HK-2 (cell line): Measurements from ENCODE around the gene KRAS.
"Not testable (repeated sequence)": the region's sequence is repeated elsewhere in the genome, so short reads cannot be mapped to it uniquely, and the experiment has no call there.

Experiments used
- DNase-seq: peaks from one replicate; pipeline ENCODE4 v3.0.0-alpha.2; 2018; ENCODE audit not compliant: unreplicated experiment

KRAS gene

DNA sequence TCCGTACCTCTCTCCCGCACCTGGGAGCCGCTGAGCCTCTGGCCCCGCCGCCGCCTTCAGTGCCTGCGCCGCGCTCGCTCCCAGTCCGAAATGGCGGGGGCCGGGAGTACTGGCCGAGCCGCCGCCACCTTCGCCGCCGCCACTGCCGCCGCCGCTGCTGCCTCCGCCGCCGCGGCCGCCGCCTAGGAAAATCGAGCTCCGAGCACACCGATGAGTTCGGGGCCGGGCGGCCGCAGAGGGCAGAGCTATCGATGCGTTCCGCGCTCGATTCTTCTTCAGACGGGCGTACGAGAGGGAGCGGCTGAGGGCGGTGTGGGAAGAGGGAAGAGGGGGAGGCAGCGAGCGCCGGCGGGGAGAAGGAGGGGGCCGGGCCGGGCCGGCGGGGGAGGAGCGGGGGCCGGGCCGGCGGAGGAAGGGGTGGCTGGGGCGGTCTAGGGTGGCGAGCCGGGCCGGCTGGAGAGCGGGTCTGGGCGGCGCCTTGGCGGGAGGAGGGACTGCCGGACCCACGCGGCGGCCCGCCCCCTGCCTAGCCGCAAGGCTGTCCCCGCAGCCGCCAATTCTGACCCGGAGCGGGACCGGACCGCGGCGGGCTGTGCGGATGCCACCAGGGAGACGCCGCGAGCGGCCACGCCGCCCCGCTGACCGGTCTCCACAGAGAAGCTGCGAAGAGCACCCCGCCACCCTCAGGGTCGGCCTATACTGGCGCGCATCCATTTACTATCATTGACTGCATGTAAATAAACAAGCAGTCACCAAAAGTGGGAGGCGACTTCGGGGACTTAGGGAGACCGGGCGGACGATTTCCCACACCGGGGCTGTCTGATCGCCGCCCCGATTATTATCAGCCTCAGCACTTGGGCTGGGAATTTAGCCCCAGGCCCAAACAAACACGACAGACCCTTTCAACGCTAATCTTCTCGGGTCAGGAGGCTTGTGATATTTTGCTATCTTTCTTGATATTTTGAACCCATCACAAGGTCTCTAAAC is at the start of gene KRAS:
KRAS (minus strand) TSS at position 186 of the 987 bp plus-strand sequence.
- DNase-seq: peak; percentile 95

DNA sequence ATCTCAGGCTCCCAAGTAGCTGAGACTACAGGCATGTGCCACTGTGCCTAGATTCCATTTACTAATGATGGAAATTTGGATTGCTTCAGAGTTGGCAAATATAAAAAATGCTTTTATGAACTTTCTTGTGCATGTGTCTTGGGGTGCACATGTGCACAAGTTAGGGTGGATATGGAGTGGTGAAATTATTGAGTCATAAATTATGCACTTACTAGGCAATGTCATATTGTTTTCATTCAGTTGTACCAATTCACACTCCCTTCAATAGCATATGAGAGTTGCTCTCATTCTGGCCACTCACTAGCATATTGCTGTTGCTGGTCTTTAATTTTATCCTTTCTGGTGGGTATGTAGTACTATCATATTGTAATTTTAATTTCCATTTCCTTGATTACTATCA is 45.7 kb upstream of the KRAS start:
- DNase-seq: no peak

DNA sequence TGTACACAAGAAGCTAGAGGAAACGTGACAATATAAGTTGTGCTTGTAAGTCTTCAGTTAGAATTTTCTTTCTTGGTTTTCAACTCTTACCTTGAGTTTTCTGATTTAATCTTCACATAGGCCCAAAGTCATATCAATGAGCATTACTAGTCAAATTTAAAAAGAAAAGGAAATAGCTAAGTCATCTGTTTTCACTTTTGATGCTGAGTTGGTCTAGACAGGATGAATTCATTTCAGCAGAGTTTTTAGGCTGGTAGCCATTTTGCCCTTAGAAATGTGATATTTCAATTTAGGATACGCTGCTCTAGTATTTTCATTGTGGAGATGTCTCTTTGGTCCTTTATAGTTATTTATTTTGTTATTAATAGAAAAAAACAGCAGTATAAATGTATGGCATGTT is 44.6 kb upstream of the KRAS start:
- no peak for DNase-seq

DNA sequence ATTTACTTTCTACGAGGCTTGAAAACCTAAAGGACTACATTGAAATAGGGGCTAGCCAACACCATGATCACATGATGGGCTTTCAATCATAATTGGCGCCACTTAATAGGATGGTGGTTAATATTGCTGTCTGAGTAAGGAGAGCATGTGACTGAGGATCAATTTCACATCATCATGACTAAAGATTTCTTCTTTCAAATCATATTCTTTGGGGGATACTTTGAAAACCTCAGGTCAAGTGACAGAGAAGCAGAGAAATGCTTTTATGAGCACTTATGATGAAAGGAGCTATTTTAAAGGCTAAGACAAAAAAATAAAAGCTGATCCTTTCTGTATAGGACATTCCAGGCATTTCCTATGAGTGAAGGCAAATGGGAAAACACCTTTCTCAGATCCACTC is 42.9 kb upstream of the KRAS start:
- DNase-seq: no peak

DNA sequence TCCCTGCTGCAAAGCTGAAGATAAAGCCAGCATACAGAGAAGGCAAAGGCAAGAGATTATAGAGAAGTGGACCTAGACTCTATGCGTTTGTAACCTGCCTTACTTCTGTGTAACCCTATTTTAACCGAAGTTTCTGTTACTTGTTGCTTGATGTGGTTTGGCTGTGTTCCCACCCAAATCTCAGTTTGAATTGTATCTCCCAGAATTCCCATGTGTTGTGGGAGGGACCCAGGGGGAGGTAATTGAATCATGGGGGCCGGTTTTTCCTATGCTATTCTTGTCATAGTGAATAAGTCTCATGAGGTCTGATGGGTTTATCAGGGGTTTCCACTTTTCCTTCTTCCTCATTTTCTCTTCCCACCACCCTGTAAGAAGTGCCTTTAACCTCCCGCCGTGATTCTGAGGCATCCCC is 42.1 kb upstream of the KRAS start:
- not testable (repeated sequence) for DNase-seq

DNA sequence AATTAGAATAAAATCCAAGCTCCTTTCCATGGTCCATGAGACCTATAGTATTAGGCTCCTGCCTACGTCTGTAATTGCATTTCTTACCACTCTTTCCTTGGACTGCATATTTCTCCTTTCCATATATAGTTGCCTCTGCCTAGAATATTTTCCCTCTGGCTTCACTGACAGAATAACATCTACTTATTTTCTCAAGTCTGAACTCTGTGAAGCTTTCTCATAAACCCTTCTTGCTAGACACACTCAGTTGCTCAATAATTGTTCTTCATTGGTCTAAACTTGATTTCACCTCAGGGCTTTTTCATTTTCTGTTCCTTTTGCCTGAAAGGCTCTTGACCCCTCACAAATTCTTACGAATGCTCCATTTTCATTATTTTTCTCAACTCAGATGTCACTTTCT is 36.9 kb upstream of the KRAS start:
- no peak for DNase-seq

DNA sequence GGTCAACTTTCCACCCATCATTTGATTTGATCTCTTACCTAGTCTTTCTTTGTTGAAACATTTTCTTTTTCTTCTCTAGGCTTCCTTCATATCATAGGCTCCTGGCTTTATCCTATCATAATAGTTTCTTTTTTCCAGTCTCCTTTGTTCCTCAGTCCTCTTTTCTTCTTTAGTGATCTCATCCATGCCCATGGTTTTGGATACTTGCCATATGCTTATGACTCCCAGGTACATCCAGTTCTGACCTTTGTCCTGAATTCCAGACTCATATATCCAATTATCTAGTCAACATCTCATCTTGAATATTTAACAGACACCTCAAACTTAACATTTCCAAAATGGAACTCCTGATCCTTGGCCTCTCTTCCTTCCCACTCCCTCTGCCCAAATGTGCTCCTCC is 36.1 kb upstream of the KRAS start:
- no peak for DNase-seq

DNA sequence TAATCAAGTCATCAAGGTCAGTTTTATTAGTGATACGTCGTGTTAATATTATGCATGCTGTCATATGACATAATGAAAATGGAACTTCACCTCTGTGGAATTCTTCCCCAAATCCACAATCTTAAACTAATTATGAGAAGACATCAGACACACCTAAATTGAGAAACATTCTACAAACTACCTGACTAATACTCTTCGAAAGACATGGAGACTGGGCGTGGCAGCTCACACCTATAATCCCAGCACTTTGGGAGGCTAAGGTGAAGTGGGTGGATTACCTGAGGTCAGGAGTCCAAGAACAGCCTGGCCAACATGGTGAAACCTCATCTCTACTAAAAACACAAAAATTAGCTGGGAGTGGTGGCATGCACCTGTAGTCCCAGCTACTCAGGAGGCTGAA is 33.3 kb upstream of the KRAS start:
- DNase-seq: no peak

DNA sequence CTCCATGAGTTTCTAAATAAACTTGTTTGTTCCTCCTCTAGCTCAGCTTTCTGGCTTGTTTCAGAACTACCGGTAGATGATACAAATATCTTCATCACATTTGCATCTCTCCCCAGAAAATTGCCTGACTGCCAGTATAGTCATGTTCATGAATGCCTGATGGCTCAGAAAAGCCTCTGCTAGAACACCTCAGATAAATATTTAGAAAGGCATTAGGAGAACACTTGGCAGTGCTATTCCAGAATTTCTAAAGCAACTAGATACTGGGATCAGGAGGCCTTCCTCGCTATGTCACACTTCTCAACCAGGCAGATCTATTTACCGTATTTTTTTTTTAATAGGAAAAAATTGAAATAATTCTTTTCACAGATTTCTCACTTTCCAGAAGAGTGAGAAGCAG is 32.3 kb upstream of the KRAS start:
- no peak for DNase-seq

DNA sequence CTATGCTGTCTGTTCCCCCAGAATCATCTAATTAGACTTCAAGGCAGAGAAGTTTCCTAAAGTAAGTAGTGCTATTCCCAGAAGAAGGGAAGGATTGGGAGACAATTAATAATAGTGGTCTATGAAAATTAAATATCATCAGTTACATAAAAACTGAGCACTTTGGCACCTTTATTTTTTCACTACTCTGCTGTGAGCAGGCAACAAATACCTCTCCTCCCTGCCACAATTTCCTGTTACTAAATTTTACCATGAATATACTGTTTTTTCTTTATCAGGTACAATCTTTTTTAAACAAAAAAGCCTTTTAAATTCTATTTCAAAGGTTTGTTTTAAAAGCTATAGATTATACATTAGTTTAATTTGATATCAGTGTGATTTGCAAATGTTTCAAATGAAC is 29.4 kb upstream of the KRAS start:
- no peak for DNase-seq

DNA sequence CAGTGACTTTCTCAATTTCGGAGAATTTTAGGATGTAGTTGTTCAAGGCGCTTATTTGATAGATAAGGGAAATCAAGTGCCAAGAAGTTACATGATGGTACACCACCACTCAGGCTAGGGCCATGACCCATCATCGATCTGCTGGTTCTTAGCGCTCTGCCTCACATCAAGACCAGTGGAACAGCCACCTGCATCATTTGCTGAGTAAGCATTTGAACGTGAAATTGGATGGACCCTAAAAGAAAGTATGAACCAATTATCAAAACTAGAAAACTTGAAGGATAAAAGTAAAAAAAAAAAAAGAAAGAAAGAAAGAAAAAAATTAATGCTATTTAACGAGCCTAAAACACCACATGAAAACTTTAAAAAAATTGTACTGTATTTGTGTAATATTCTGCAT is 27.5 kb upstream of the KRAS start:
- no peak for DNase-seq

DNA sequence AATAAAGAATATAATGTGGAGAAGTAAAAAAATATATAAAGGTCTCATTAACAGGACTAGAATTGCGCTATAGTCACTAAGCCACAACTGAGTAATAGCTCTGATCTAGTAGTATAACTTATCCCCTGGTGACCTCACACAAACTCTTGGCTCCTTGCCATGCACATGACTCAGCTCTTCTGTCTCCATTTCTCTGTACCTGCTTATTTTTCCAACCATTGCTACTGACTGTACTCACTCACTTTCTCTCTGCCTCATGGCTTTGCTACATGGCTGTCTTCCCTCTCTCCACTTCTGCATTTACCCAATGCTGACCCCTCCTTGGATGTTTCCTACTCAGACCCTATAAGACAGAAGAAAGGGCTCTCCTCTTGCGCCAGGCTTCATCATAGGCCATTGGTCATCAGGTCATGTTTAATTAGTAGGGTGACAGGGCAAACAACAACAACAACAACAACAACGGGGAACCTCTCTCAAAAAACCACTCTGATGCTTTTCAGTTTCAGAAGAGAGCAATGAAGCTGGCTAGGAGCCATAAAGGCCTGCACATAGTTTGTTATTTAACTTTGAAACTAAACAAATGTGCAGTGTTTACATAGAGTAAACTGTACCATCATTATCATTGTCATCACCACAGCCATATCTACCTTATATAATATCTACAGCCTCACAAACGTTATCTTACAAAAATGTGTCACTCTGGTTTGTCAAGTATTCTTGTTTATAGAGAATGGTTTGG is 25.6 kb upstream of the KRAS start:
- peak; percentile 71 for DNase-seq

DNA sequence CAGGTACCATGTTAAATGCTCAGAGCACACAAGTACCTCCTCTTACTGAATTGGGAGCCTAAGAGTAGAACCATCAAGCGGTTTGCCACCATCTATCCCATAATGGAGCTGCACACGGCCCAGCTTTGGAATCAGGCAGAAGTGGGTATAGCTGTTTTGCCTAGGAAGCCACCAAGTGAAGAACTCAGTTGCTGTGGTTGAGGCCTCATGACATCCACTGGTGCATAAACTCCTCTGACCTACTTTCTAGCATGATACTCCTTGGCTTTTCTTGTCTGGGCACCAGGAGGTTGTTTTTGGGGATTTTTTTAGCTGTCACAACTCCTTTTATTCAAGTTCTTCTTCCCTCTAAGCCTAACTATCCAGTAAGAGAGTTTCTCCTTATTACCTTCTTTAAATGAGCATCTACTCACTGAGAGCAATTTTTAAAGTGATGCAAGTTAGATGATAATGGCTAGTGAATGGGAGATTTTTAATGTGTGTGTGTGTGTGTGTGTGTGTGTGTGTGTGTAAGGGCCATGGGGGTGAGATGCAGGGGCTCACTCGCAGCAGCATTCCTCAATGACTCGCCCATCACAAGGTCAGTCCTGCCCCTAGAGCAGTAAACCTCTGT is 20.9 kb upstream of the KRAS start:
- no peak for DNase-seq

DNA sequence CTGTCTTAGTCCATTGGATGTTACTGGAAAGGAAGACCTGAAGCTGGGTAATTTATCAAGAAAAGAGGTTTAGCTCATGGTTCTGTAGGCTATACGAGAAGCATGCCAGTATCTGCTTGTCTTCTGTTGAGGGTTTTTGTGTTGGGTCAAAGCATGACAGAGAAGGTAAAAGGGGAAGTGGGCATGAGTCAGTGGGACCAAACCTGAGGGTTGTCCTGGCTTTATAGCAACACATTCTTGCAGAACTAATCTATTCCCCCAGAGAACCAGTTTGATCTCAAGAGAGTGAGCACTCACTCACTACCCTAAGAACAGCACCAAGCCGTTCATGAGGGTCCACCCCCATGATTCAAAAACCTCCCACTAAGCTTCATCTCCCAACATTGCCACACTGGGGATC is 19.0 kb upstream of the KRAS start:
- DNase-seq: no peak

DNA sequence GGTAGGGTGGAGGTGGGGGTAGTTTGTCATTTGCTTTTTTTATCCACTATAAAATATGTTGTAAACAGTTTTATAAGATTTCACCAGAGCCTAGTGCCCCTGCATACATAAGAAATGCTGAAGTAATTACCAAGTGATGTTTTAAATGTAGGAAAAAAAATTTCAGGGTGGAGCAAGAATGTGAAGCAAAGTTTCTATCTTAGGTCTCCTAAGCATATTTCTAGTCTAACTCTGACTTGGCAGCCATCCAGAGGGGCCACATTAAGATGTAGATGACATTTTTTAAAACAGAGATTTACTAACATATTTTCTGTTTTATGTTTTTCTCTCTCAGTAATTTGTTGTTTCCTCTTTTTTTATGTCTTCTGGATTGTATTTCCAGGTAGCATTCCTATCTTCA is 15.8 kb upstream of the KRAS start:
- DNase-seq: no peak

DNA sequence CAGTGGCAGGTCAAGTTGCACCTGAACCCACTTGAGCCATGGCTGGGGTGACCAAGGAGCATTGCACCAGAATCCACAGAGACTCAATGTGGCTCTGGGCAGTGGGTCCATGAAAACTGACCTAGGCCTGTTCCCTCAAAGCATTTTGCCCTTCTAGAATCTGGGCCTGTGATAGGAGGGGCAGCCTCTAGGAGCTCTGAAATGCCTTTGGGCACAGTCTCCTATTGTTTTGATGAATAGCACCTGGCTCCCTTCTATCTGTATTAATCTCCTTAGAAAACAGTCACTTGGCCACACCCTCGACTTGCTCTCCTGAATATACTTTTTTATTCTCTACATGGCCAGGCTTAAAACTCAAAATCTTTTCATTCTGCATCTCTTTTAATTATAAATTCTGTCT is 14.1 kb upstream of the KRAS start:
- DNase-seq: no peak

DNA sequence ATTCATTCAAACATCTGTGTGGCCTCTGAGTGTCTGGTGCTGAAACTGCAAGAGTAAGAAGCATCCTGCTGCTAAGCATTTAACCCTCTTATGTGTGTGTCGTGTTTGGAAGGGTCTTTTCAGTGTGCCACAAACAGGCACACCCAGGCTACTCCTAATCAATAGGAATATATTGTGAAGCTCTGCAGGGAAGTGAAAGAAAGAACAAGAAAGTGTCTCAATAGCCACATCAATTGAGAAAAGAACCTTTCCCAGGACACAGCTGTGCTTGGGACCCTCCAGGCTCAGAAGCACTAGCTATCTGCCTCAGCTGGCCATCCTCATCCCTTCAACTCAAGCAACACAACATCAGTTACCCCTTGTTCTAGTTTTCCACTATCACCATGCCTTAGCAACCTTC is 13.4 kb upstream of the KRAS start:
- no peak for DNase-seq

DNA sequence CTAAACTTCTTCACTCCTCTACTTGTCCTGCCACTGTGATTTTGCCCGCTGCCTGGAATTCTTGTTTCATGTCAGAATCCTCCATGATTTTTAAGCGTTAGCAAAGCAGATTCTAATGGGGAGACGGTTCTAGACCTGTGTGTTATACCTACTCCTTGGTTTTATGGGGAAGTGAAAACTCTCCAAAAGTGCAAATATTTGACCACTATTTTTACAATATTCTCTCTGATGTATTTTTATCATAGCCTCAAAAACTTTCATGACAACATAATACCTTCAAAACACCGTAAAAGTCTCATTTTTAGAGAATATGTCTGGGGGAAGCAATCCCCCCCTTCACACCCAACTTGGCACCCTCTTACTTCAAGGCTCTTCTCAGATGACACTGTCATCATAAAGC is 12.9 kb upstream of the KRAS start:
- DNase-seq: no peak

DNA sequence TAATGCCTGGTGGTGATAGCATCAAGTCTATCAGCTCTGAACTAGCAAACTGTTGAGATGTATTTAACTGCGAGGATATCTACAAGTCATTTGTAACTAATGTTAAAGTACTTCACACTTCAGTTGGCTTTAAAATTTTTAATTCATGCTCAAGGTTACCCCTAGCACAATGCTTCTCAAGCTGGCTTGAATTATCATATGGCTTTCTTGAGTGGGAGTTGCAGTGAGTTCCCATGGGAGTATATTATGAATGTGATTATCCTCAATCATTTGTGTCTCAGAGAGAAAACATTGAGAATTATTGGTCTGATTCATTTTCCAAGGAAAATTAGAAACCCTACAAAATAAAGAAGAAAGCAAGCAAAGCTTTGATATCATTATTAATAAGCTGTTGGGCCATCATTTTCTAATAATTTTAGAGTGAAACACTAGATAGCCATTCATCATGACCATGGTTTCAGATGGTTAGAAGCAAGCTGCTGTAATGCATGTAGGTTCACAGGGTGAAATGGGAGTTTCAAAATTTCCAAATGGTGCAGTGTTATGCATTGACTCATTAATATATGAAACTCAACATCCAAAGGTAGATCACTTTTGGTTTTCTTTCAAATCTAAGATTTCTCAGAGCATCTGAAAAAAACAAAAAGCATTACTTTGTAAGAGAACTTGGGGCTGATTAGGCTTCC is 11.8 kb upstream of the KRAS start:
- no peak for DNase-seq

DNA sequence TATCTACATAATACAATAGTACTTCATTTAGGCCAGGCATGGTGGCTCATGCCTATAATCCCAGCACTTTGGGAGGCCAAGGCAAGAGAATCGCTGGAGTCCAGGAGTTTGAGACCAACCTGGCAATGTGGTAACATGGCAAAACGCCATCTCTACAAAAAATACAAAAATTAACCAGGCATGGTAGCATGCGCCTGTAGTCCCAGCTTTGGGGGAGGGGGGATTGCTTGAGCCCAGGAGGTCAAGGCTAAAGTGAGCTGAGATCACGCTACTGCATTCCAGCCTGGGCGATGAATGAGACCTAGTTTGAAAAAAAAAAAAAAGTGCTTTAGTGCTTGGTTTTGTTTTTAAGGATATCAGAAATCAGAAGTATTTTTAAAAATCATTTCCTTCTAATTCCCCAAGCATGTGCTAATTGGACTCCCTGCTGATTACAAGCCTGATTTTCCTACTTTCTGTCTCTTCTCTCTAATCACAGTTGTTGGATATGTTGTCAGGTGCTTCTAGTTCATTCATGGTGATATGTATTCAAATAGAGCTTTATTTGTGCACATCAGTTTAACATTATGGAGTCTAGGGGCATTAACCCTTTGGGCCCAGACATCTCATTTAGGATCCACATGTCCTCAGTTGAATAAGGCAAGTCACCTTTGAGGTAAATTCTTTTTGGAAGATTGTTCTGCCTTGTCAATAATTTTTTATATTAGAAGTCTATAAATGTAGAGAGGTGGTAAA is 7.0 kb upstream of the KRAS start:
- no peak for DNase-seq

DNA sequence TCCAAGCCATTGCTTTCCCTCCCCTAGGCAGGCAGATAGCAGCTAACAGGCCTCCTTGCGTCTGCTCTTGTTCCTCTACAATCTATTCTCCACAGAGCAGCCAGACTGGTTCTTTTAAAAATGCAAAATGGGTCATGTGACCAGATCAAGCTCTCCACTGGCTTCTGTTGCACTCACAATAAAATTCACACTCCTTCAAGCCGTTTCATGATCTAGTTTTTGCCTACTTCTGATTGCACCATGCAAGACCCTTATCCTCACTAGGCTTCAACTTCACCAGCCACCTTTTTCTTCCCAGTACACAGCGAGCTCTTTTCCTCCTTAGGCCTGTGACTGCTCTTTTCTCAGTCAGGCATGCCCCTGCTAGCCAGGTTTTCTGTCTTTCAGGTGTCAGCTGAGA is 6.1 kb upstream of the KRAS start:
- DNase-seq: no peak
